ENCODE data around the gene TGFBI. TPM values are rescaled to one million over a fixed set of nuclear protein-coding genes. Genes with fewer than 3 reads are reported as not detected.

TGFBI gene
- total RNA-seq, 1 experiment from 2014 or later, result 115 TPM

- Histone ChIP-seq H3K36me3 (ENCODE audit: insufficient read depth, low read length, poor library complexity, severe bottlenecking) (no peaks in the 10 kb centered on the region), H3K4me1 (ENCODE audit: insufficient read depth, low read length, poor library complexity, severe bottlenecking) (no peaks in the 10 kb centered on the region), H3K9me3 (ENCODE audit: low read depth, low read length, poor library complexity, severe bottlenecking) (no peaks in the 10 kb centered on the region), H3K27ac (ENCODE audit: low read depth, low read length, poor library complexity, severe bottlenecking) (no peak overlapping the region), H3K27me3 (replicated peaks; ENCODE audit: insufficient read depth, low read depth, low read length, poor library complexity) (no peaks in the 10 kb centered on the region), H3K4me3 (ENCODE audit: low read depth, low read length, poor library complexity, severe bottlenecking) (no peak overlapping the region)
- intact Hi-C loops (cut with micrococcal nuclease; ENCODE audit: unreplicated experiment), result loop anchor here (1.0 to 5.0 kb wide), 3 partner anchors 111 to 174 kb away; no protein-coding TSS in a partner anchor
- ChIA-PET CTCF (no interaction called here), POLR2A (ENCODE audit: low non-redundant PET) (interaction anchor here (0.6 kb wide), 1 partner anchor 1236 kb away, joined by 3 read pairs; no protein-coding TSS in a partner anchor)
- BruUV-seq (replicated peaks), result no TSS peak
- DNase-seq (ENCODE audit: low spot score), result no peak
- TF ChIP-seq CTCF (conservative IDR thresholded peaks at IDR 0.05; ENCODE audit: low read depth, low read length) (no peak), EZH2 (IDR thresholded peaks at IDR 0.05; ENCODE audit: borderline replicate concordance, low read depth, low read length, poor library complexity, severe bottlenecking) (no peak)
These were observed 33.0 kb downstream of the TGFBI start for GRCh38 chr5:136061630-136062365.

GRCh38 chr5:136062366-136063274, 33.8 kb downstream of the TGFBI start:
- ChIA-PET CTCF (interaction anchor here (0.6 kb wide), 1 partner anchor 85 kb away, joined by 3 read pairs; no protein-coding TSS in a partner anchor), POLR2A (ENCODE audit: low non-redundant PET) (interaction anchor here (0.6 kb wide), 1 partner anchor 1237 kb away, joined by 3 read pairs; no protein-coding TSS in a partner anchor)
- intact Hi-C loops (cut with micrococcal nuclease; ENCODE audit: unreplicated experiment), result loop anchor here (1.0 to 5.0 kb wide), 3 partner anchors 110 to 175 kb away; no protein-coding TSS in a partner anchor
- H3K4me3 ChIP-seq (ENCODE audit: low read depth, low read length, poor library complexity, severe bottlenecking), result no peak overlapping the region
- peak; percentile 63 for DNase-seq (ENCODE audit: low spot score)
- TF ChIP-seq CTCF (conservative IDR thresholded peaks at IDR 0.05; ENCODE audit: low read depth, low read length) (peak; percentile 59), EZH2 (IDR thresholded peaks at IDR 0.05; ENCODE audit: borderline replicate concordance, low read depth, low read length, poor library complexity, severe bottlenecking) (no peak)
- BruUV-seq (replicated peaks), result no TSS peak
- no peaks in the 10 kb centered on the region for H3K27me3 ChIP-seq (replicated peaks; ENCODE audit: insufficient read depth, low read depth, low read length, poor library complexity)
- H3K4me1 ChIP-seq (ENCODE audit: insufficient read depth, low read length, poor library complexity, severe bottlenecking), result no peaks in the 10 kb centered on the region
- no peak overlapping the region for H3K27ac ChIP-seq (ENCODE audit: low read depth, low read length, poor library complexity, severe bottlenecking)
- H3K9me3 ChIP-seq (ENCODE audit: low read depth, low read length, poor library complexity, severe bottlenecking), result no peaks in the 10 kb centered on the region
- H3K36me3 ChIP-seq (ENCODE audit: insufficient read depth, low read length, poor library complexity, severe bottlenecking), result no peaks in the 10 kb centered on the region

GRCh38 chr5:136063778-136064465, 35.1 kb downstream of the TGFBI start:
- no peak for DNase-seq (ENCODE audit: low spot score)
- BruUV-seq (replicated peaks), result no TSS peak
- Histone ChIP-seq H3K27ac (ENCODE audit: low read depth, low read length, poor library complexity, severe bottlenecking) (no peak overlapping the region), H3K36me3 (ENCODE audit: insufficient read depth, low read length, poor library complexity, severe bottlenecking) (no peaks in the 10 kb centered on the region), H3K27me3 (replicated peaks; ENCODE audit: insufficient read depth, low read depth, low read length, poor library complexity) (no peaks in the 10 kb centered on the region), H3K4me1 (ENCODE audit: insufficient read depth, low read length, poor library complexity, severe bottlenecking) (no peaks in the 10 kb centered on the region), H3K4me3 (ENCODE audit: low read depth, low read length, poor library complexity, severe bottlenecking) (no peak overlapping the region), H3K9me3 (ENCODE audit: low read depth, low read length, poor library complexity, severe bottlenecking) (peaks cover 6% of the 10 kb centered on the region)
- intact Hi-C loops (cut with micrococcal nuclease; ENCODE audit: unreplicated experiment), result loop anchor here (5.0 kb wide), 1 partner anchor 108 kb away; no protein-coding TSS in a partner anchor
- ChIA-PET CTCF (interaction anchor here (0.6 to 0.8 kb wide), 2 partner anchors 86 to 119 kb away, joined by 3 read pairs; no protein-coding TSS in a partner anchor), POLR2A (ENCODE audit: low non-redundant PET) (no interaction called here)
- TF ChIP-seq CTCF (conservative IDR thresholded peaks at IDR 0.05; ENCODE audit: low read depth, low read length) (no peak), EZH2 (IDR thresholded peaks at IDR 0.05; ENCODE audit: borderline replicate concordance, low read depth, low read length, poor library complexity, severe bottlenecking) (no peak)
